Epithelial cell of proximal tubule (primary cell): ENCODE results near the gene OR6M1. TPM values are rescaled to one million over a fixed set of nuclear protein-coding genes. Genes with fewer than 3 reads are reported as not detected.

Experiments used
- DNase-seq: peaks from one replicate; pipeline ENCODE4 v3.0.0-alpha.2; 2011; ENCODE audit warnings: low read depth
- H3K4me3 ChIP-seq: 2 replicates; pipeline ENCODE4 v1.5.1; 2011; ENCODE audit warnings: low read depth, mild to moderate bottlenecking, low read length
- CTCF ChIP-seq: conservative IDR thresholded peaks from 2 replicates; pipeline ENCODE4 v1.5.1; 2012; ENCODE audit warnings: low read depth, mild to moderate bottlenecking, low read length
- total RNA-seq: library from RNA; depleted of rRNA; stranded (reverse); fragments of >200 nt; gene quantifications from 2 replicates; pipeline ENCODE4 v1.2.3, GENCODE V29; 2015

OR6M1 gene
- total RNA-seq, 1 donor from 2014 or later = not detected

- no peak for TF ChIP-seq CTCF
- H3K4me3 ChIP-seq = no peak overlapping the region
- DNase-seq = no peak
Measured at GRCh38 chr11:123800036-123800435, 6.1 kb downstream of the OR6M1 start.

- TF ChIP-seq CTCF = no peak
Measured at GRCh38 chr11:123799438-123799837, 6.7 kb downstream of the OR6M1 start.

GRCh38 chr11:123798513-123799252 is 7.5 kb downstream of the OR6M1 start:
- no peak for TF ChIP-seq CTCF
- DNase-seq = no peak
- H3K4me3 ChIP-seq = no peak overlapping the region

More at GRCh38 chr11:123799438-123799837, 6.7 kb downstream of the OR6M1 start:
- no peak overlapping the region for H3K4me3 ChIP-seq
- no peak for DNase-seq

GRCh38 chr11:123798079-123798478 is 8.1 kb downstream of the OR6M1 start:
- H3K4me3 ChIP-seq = no peak overlapping the region
- no peak for DNase-seq
- no peak for TF ChIP-seq CTCF

- TF ChIP-seq CTCF = no peak
- DNase-seq = no peak
- no peak overlapping the region for H3K4me3 ChIP-seq
Measured at GRCh38 chr11:123797541-123797940, 8.6 kb downstream of the OR6M1 start.

- no peak for DNase-seq
- no peak overlapping the region for H3K4me3 ChIP-seq
- TF ChIP-seq CTCF = no peak
Measured at GRCh38 chr11:123797114-123797513, 9.0 kb downstream of the OR6M1 start.

GRCh38 chr11:123796226-123796625 is 9.9 kb downstream of the OR6M1 start:
- no peak overlapping the region for H3K4me3 ChIP-seq
- no peak for DNase-seq
- TF ChIP-seq CTCF = no peak
